Left lung (tissue), 10 donors: ENCODE data around the gene SLC19A1. TPM values are rescaled to one million over a fixed set of nuclear protein-coding genes. Genes with fewer than 3 reads are reported as not detected.
A peak's percentile ranks its signal among the peaks of the same experiment; 100 is the strongest.

Experiments used
- ATAC-seq: fragments of 200-7000 bp; cut with Tn5 transposase; one replicate; pipeline ENCODE4 v1.9.1; 2020; ENCODE audit warnings: moderate library complexity
- DNase-seq, 4 donors: peaks; one replicate each; pipeline ENCODE4 v3.0.0-alpha.2; 2013 to 2020
- H3K27ac ChIP-seq, 2 donors: fragments of 200-600 bp; sonication (generic) in 1 of 2; one replicate each; pipeline versions ENCODE4 v1.5.0 to v1.8.0; 2020 to 2021
- H3K27me3 ChIP-seq, 2 donors: fragments of 200-600 bp; sonication (generic) in 1 of 2; one replicate each; pipeline versions ENCODE4 v1.5.0 to v1.8.0; 2020 to 2021
- H3K36me3 ChIP-seq, 2 donors: fragments of 200-600 bp; sonication (generic) in 1 of 2; one replicate each; pipeline versions ENCODE4 v1.5.0 to v1.8.0; 2020 to 2021
- H3K4me1 ChIP-seq, 2 donors: fragments of 200-600 bp; one replicate each; pipeline ENCODE4 v1.8.0; 2021
- H3K4me3 ChIP-seq, 2 donors: fragments of 200-600 bp; sonication (generic) in 1 of 2; one replicate each; pipeline versions ENCODE4 v1.5.0 to v1.8.0; 2020 to 2021; ENCODE audit warnings: mild to moderate bottlenecking in 1 of 2
- H3K9me3 ChIP-seq, 2 donors: fragments of 200-600 bp; sonication (generic) in 1 of 2; one replicate each; pipeline versions ENCODE4 v1.5.0 to v1.8.0; 2020 to 2021
- intact Hi-C, 2 donors: fragments of 100-400 bp; cut with DNase I; formaldehyde crosslinking; loops; one replicate each; pipeline versions ENCODE4 v1.11.2 to v1.14.2; 2022
- polyA plus RNA-seq, 6 donors: library from polyadenylated mRNA; unstranded; fragments of 120-200 nt; gene quantifications; one replicate each; pipeline ENCODE4 v1.2.1, GENCODE V29; 2013; ENCODE audit not compliant: insufficient read length in 6 of 6
- total RNA-seq, 2 donors: library from RNA; stranded (reverse); fragmentation: NEBNext Ultra II Directional; extraction: Animal tissue kit (Norgen Biotek cat#: 25700); gene quantifications; one replicate each; pipeline ENCODE4 v1.2.1, GENCODE V29; 2021
- TF ChIP-seq, protein P1 (sequence below), 2 donors: fragments of 200-600 bp; sonication (generic) in 1 of 2; IDR thresholded peaks; one replicate each; pipeline versions ENCODE4 v1.5.0 to v1.8.0; 2021; ENCODE audit warnings: antibody characterized with exemption in 2 of 2
- donor health status: DM: no; HTN: yes; CAD: no.
- donor health status: DM: no; HTN: no; CAD: no.

The SLC19A1 gene
- total and polyA plus RNA-seq, 8 donors, result 22.4 to 50.4 (median 27.2) TPM

DNA sequence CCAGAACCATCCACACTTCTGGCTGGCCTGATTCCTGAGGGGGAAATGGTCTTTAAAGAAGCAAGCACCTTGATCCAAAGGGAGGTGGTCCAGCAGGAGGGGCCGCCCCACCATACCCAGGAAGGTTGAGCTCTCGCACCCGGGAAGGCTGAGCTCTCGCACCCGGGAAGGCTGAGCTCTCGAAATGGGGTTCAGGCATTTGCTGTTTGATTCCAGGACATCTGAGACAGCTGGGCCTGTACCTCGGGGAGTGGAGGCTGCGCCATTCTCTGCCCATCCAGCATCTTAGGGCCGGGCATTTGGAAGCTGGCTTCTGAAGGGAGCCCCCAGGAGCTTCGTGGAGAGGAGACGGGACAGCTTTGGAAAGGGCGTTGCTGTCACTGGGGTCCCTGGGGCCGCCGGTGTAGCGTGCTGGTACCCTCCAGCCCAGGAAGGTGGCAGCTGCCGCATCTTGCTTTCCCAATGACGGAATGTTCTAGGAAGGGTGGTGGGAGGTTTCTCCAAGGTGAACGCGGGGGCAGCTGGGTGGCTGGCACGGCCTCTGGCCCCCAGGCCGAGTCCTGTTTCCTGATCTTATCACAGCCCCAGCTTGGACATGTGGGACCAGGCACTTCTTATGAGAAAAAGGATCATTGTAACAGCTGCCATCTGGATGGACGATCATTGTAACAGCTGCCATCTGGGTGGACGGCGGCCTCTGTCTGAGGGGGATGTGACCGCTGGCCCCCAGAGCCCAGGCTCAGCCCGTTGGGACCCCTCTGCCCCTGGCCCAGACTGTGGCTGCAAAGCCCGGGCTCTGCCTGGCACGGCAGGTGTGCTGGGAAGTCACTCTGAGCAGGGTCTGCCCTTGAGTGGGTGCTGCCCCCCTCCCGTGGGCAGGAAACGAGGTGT, 75.7 kb downstream of the SLC19A1 start:
- Histone ChIP-seq H3K9me3 (peaks cover 0 to 4% of the 10 kb centered on the region in 2 donors), H3K4me1 (peaks cover 9 to 10% of the 10 kb centered on the region in 2 donors), H3K27me3 (peaks cover 0 to 8% of the 10 kb centered on the region in 2 donors), H3K36me3 (peaks cover 0 to 10% of the 10 kb centered on the region in 2 donors), H3K27ac (no peak overlapping the region), H3K4me3 (no peak overlapping the region)
- intact Hi-C loops, result no loop called here
- DNase-seq (peak in 1 of 4 donors; percentile 59), ATAC-seq (no peak)
- TF ChIP-seq, protein P1, sequence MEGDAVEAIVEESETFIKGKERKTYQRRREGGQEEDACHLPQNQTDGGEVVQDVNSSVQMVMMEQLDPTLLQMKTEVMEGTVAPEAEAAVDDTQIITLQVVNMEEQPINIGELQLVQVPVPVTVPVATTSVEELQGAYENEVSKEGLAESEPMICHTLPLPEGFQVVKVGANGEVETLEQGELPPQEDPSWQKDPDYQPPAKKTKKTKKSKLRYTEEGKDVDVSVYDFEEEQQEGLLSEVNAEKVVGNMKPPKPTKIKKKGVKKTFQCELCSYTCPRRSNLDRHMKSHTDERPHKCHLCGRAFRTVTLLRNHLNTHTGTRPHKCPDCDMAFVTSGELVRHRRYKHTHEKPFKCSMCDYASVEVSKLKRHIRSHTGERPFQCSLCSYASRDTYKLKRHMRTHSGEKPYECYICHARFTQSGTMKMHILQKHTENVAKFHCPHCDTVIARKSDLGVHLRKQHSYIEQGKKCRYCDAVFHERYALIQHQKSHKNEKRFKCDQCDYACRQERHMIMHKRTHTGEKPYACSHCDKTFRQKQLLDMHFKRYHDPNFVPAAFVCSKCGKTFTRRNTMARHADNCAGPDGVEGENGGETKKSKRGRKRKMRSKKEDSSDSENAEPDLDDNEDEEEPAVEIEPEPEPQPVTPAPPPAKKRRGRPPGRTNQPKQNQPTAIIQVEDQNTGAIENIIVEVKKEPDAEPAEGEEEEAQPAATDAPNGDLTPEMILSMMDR (IDR thresholded peaks at IDR 0.05), result no peak

DNA sequence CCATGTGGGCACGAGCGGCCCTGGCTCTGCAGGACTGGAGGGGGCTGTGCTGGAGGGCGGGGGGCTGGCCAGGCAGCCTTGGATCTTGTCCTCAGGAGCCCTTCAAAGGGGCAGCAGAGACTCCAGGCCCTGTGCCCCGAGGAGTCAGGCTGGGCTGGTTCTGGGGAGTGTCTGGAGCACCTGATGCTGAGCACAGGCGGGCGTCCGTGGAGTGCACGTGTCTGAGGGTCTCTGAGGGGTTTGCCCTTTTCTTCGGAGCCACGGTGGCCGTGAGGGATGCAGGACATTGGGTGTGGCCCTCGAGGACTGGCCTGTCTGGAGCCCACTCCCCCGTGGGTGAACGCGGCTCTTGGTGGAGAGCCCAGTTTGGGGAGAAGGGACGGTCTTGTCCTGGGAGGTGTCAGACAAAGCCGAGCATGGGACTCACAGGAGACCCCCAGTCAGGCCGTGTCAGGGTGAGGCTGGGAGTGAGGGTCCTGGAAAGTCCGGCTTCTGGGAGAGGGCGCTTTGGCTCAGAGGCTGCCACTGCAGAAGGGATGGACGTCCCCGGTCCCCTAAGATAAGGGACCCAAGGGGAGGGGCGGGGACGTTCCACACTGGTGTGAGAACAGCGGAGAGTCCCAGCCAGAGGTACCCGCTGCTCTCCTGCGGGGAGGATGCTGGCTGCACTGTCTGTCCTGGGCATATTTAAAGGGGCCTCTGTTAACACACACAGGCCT, 76.5 kb downstream of the SLC19A1 start:
- peak in 1 of 4 donors; percentile 62 for DNase-seq
- H3K27me3 ChIP-seq, result peaks cover 0 to 8% of the 10 kb centered on the region in 2 donors
- no peak overlapping the region for H3K27ac ChIP-seq
- H3K4me1 ChIP-seq, result peaks cover 4 to 10% of the 10 kb centered on the region in 2 donors
- TF ChIP-seq, protein P1 (IDR thresholded peaks at IDR 0.05), result no peak
- peaks cover 0 to 10% of the 10 kb centered on the region in 2 donors for H3K36me3 ChIP-seq
- no peak for ATAC-seq
- no peak overlapping the region for H3K4me3 ChIP-seq
- intact Hi-C loops, result no loop called here
- H3K9me3 ChIP-seq, result peaks cover 0 to 8% of the 10 kb centered on the region in 2 donors

DNA sequence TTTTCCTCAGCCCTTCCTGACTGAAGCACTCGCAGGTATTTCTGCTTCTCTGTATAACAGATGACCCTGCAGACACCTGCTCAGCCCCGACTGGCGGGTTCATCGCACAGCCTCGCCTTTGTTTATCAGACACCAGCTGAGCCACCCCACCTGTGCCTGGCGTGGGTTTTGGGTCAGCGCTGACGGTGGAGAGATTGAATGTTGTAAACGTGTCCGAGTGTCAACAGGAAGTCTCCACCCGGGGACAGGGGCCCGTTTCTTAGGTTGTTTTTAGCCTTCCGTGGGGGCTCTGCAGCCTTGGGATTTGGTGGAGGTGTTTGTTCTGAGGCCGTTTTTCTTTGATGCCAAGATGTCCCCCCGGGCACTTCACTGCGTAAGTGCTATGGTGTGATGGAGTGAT, 77.1 kb downstream of the SLC19A1 start:
- Histone ChIP-seq H3K4me3 (no peak overlapping the region), H3K27me3 (peaks cover 0 to 8% of the 10 kb centered on the region in 2 donors), H3K36me3 (peaks cover 0 to 10% of the 10 kb centered on the region in 2 donors), H3K9me3 (peaks cover 0 to 8% of the 10 kb centered on the region in 2 donors), H3K4me1 (peaks cover 0 to 6% of the 10 kb centered on the region in 2 donors), H3K27ac (no peak overlapping the region)
- intact Hi-C loops, result no loop called here
- ATAC-seq (no peak), DNase-seq (peak in 1 of 4 donors; percentile 51)
- TF ChIP-seq, protein P1 (IDR thresholded peaks at IDR 0.05), result no peak

DNA sequence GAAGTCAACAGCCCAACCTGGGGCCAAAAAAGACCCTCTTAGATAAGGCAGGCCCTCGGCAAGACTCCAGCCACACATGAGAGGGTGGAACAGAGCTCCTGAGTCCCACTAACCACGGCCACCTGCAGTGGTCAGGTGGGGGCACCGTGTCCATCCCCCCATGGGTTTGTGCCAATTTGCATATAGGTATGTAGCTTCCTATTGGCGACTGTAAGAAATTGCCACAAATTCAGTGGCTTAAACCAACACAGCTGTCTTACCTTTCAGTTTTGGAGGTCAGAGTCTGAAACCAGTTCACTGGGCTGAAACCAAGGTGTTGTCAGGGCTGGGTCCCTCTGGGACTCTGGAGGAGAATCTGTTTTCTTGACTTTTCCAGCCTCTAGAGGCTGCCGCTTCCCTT, 77.9 kb downstream of the SLC19A1 start:
- ATAC-seq, result no peak
- Histone ChIP-seq H3K9me3 (peaks cover 0 to 8% of the 10 kb centered on the region in 2 donors), H3K4me1 (peaks cover 0 to 3% of the 10 kb centered on the region in 2 donors), H3K4me3 (no peak overlapping the region), H3K27ac (no peak overlapping the region), H3K27me3 (peaks cover 0 to 8% of the 10 kb centered on the region in 2 donors), H3K36me3 (peaks cover 0 to 10% of the 10 kb centered on the region in 2 donors)
- DNase-seq, result peak in 1 of 4 donors; percentile 31
- TF ChIP-seq, protein P1 (IDR thresholded peaks at IDR 0.05), result no peak
- intact Hi-C loops, result no loop called here

DNA sequence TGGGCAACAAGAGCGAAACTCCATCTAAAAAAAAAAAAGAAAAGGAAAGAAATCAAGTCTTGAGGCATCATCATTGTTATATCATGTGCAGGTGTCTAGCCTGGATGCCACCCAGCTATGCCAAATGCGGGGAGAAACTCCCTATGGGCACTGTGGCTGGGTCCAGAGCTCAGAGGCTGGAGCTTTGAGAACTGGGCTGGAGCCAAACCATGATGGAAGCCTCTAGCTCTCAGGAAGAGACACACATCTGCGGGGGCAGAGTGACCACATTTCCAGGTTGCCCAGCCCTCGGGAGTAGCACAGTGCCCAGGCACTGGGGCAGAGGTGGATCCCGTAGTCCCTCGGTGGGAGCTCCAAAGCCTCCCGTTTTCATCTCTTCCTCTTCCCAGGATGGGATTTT, 78.4 kb downstream of the SLC19A1 start:
- Histone ChIP-seq H3K36me3 (peaks cover 0 to 5% of the 10 kb centered on the region in 2 donors), H3K9me3 (peaks cover 0 to 8% of the 10 kb centered on the region in 2 donors), H3K4me3 (no peak overlapping the region), H3K27me3 (peaks cover 0 to 8% of the 10 kb centered on the region in 2 donors), H3K4me1 (no peaks in the 10 kb centered on the region), H3K27ac (no peak overlapping the region)
- DNase-seq (peak in 1 of 4 donors; percentile 27), ATAC-seq (no peak)
- TF ChIP-seq, protein P1 (IDR thresholded peaks at IDR 0.05), result no peak
- intact Hi-C loops, result no loop called here
